HL-60 (cell line): ENCODE data around the gene BPIFB2.

Experiments
- CTCF ChIP-seq: IDR thresholded peaks from one replicate; pipeline ENCODE4 v1.5.1; 2011; ENCODE audit warnings: low read length, control low read depth, inconsistent platforms; ENCODE audit not compliant: insufficient read depth
- POLR2AphosphoS5 ChIP-seq: IDR thresholded peaks from 2 replicates; pipeline ENCODE4 v1.6.1; 2012; ENCODE audit warnings: low read depth

GRCh38 chr20:33005132-33005566 is 2.4 kb upstream of the BPIFB2 start:
- peak; percentile 4 for TF ChIP-seq CTCF
- TF ChIP-seq POLR2AphosphoS5, result no peak
